CD4-positive, alpha-beta T cell treated with Interleukin-17A for 4 hours (primary cell): Measurements from ENCODE around the gene DDX23.
"Not testable (repeated sequence)": the region's sequence is repeated elsewhere in the genome, so short reads cannot be mapped to it uniquely, and the experiment has no call there.

Experiments
- DNase-seq: peaks from one replicate; pipeline ENCODE4 v3.0.0-alpha.2; 2020; ENCODE audit warnings: mixed read lengths

Gene DDX23

DNA sequence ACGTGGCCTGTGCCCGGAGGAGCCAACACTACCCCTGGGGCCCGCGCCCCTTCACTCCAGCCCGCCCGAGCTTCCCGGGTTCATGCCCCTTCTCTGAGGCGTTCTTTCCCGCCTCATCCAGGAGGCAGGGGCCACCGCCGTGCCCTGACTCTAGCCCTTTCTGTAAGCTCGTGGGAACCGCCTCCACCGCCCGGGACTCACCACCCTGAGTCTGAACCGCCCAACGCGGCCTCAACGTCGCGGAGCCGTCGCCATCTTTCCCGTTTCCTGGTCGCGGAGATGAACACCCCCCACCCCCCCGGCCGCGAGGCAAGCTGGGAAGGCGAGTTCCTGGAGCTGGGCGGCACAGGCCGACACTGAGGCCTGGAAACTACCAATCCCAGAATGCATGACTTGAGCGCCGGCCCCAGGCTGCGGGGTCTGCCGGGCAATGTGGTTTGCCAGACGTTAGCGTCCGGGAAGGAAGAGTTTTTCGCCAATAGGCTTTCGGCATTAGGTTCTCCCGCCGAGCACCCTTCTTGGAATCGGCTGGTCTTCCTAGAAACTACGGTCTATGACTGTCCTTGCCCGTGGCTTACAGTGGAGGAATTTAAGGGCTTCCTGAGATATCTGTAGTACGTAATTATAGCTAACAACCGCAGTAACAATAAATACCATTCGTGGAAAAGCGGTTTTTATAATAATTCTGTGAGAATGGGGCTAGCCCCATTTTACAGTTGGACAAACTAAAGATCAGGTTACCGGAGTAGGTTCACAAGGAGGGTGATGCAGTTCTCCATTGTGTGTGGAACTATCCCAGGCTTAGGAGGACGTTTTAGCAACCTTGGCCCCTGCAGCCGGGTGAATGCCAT is at the start of gene DDX23:
DDX23 (minus strand) TSS at position 281 of the 851 bp plus-strand sequence. CDS start 6,381 bp downstream, outside the sequence.
- peak; percentile 93 for DNase-seq

GRCh38 chr12:48901278-48901677 is 49.3 kb upstream of the DDX23 start:
- DNase-seq = no peak

GRCh38 chr12:48899651-48900050 is 47.7 kb upstream of the DDX23 start:
- DNase-seq = no peak

- no peak for DNase-seq
Observed at GRCh38 chr12:48894271-48894670, 42.3 kb upstream of the DDX23 start.

DNA sequence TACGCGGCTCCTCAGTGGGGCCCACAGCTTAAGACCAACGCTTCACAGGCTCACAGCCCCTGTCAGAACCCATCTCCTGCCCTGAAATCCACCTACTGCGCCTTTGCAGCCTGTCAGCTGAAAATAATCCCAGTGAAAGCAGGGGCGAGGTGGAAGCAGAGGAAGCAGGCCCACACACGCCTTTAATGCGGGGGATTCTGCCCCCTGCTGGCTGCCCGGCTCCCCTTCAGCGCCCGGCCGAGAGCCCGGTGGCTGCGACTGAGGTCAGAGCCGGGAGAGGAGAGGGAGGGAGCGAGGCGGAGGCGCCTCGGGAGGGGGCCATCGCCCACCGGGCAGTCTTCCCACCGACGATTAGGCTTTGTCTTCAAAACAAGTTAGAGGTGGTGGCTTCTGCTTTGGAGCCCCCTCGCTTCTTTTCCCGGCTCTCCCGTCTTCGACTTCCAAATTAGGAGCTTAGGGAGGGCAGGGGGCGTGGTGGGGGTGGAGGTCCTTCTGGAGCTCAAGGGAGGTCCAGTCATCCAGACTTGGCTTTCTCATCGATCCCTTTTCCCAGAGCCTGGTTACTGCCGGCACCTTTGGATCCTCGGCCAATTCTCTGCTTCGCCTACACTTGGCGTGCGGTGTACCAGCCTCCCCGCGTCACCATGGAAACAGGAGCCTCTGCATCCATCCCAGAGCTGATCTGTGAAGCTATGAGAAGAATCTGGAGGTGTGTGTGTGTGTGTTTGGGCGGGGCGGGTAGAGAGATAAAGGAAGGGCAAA is 38.9 kb upstream of the DDX23 start:
- peak; percentile 83 for DNase-seq

GRCh38 chr12:48889679-48890078 is 37.7 kb upstream of the DDX23 start:
- no peak for DNase-seq

- no peak for DNase-seq
Observed at GRCh38 chr12:48883305-48884161, 31.6 kb upstream of the DDX23 start.

DNA sequence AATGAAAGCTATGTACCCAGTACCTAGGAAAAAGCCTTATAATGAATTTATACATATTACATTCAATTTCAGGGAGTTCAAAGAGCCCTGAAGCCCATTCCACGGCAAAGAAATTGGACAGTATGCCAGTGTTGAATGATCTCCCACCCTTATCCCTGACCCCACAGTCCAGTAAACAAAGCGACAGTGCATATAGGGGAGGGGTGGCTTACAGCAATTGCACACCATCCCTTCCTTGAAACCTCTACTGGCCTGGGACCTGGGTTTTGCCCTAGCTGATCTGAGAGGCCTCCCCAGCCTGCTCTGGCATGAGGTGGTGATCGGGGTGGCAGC is 31.0 kb upstream of the DDX23 start:
- no peak for DNase-seq

DNA sequence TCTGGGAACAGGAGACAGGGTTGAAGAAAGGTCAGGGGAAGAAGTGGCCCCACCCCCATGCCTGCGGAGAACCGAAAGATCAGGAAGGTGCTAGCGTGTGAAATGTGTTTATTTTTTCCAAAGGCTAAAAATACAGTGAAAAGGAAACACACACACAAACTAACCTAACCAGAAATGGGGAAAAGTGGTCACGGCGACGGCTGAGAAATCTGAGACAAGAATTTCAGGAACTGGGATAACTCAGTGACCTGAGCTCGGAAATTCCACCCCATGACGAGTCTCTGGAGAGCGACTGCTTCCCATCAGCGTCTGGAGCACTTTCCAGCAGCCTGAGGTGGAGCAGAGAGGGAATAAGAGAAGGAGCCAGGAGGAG is 30.3 kb upstream of the DDX23 start:
- no peak for DNase-seq

GRCh38 chr12:48881686-48882314 is 29.8 kb upstream of the DDX23 start:
- no peak for DNase-seq

DNA sequence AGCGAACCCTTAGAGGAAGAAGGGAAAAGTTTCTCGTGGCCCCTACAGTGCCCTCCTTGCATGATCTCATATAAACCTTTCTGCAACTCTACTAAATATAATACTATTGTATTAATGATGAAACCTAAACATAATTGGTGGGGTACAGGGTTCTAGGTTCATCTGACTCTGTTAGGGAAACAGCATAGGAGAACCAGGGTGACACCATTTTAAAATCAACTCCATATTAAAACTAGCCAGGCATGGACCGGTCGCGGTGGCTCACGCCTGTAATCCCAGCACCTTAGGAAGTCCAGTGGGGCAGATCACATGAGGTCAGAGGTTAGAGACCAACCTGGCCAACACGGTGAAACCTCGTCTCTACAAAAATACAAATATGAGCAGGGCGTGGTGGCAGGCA is 28.7 kb upstream of the DDX23 start:
- no peak for DNase-seq

GRCh38 chr12:48878548-48878947 is 26.6 kb upstream of the DDX23 start:
- no peak for DNase-seq

- DNase-seq = no peak
Observed at GRCh38 chr12:48875944-48876515, 24.1 kb upstream of the DDX23 start.

GRCh38 chr12:48873534-48873933 is 21.6 kb upstream of the DDX23 start:
- not testable (repeated sequence) for DNase-seq

- no peak for DNase-seq
Observed at GRCh38 chr12:48873096-48873495, 21.1 kb upstream of the DDX23 start.

- no peak for DNase-seq
Observed at GRCh38 chr12:48869191-48869590, 17.2 kb upstream of the DDX23 start.

GRCh38 chr12:48868451-48868850 is 16.5 kb upstream of the DDX23 start:
- no peak for DNase-seq

DNA sequence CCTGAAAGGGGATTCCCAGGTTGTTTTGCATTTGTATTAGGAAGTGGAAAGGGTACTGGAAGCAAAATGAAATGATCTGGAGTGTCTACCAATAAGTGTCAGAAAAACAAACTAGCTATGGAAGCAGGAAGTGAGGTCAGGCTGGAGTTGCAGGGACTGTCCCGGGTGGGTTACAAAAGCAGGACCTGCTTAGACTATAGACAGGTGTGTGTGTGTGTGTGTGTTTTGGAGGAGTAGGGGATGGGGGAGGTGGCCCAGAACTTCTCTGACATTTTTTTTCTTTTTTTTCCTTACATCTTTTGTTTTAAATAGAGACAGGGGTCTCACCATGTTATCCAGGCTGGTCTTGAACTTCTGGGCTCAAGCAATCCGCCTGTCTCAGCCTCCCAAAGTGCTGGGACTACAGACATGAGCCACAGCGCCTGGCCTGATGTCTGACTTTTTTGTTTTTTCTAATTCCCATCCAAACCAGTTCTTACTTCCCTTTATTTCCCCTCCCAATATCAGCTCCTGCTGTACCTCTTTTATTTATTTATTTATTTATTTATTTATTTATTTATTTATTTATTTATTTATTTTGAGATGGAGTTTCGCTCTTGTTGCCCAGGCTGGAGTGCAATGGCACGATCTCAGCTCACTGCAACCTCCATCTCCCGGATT is 14.2 kb upstream of the DDX23 start:
- DNase-seq = no peak

- peak; percentile 88 for DNase-seq
Observed at GRCh38 chr12:48865281-48866051, 13.5 kb upstream of the DDX23 start, which contains the start of gene RND1. RND1 (minus strand) TSS chr12:48865870; CDS start chr12:48865767, 103 bp downstream.

GRCh38 chr12:48863291-48863690 is 11.3 kb upstream of the DDX23 start:
- no peak for DNase-seq

GRCh38 chr12:48862760-48863159 is 10.8 kb upstream of the DDX23 start:
- no peak for DNase-seq
